Left lung (tissue), 10 donors: ENCODE data around the gene SPEG. TPM values are rescaled to one million over a fixed set of nuclear protein-coding genes. Genes with fewer than 3 reads are reported as not detected.

Experiments
- ATAC-seq: fragments of 200-7000 bp; cut with Tn5 transposase; one replicate; pipeline ENCODE4 v1.9.1; 2020; ENCODE audit warnings: moderate library complexity
- DNase-seq, 4 donors: peaks; one replicate each; pipeline ENCODE4 v3.0.0-alpha.2; 2013 to 2020
- H3K27ac ChIP-seq, 2 donors: fragments of 200-600 bp; sonication (generic) in 1 of 2; one replicate each; pipeline versions ENCODE4 v1.5.0 to v1.8.0; 2020 to 2021
- H3K27me3 ChIP-seq, 2 donors: fragments of 200-600 bp; sonication (generic) in 1 of 2; one replicate each; pipeline versions ENCODE4 v1.5.0 to v1.8.0; 2020 to 2021
- H3K36me3 ChIP-seq, 2 donors: fragments of 200-600 bp; sonication (generic) in 1 of 2; one replicate each; pipeline versions ENCODE4 v1.5.0 to v1.8.0; 2020 to 2021
- H3K4me1 ChIP-seq, 2 donors: fragments of 200-600 bp; one replicate each; pipeline ENCODE4 v1.8.0; 2021
- H3K4me3 ChIP-seq, 2 donors: fragments of 200-600 bp; sonication (generic) in 1 of 2; one replicate each; pipeline versions ENCODE4 v1.5.0 to v1.8.0; 2020 to 2021; ENCODE audit warnings: mild to moderate bottlenecking in 1 of 2
- H3K9me3 ChIP-seq, 2 donors: fragments of 200-600 bp; sonication (generic) in 1 of 2; one replicate each; pipeline versions ENCODE4 v1.5.0 to v1.8.0; 2020 to 2021
- intact Hi-C, 2 donors: fragments of 100-400 bp; cut with DNase I; formaldehyde crosslinking; loops; one replicate each; pipeline versions ENCODE4 v1.11.2 to v1.14.2; 2022
- polyA plus RNA-seq, 6 donors: library from polyadenylated mRNA; unstranded; fragments of 120-200 nt; gene quantifications; one replicate each; pipeline ENCODE4 v1.2.1, GENCODE V29; 2013; ENCODE audit not compliant: insufficient read length in 6 of 6
- total RNA-seq, 2 donors: library from RNA; stranded (reverse); fragmentation: NEBNext Ultra II Directional; extraction: Animal tissue kit (Norgen Biotek cat#: 25700); gene quantifications; one replicate each; pipeline ENCODE4 v1.2.1, GENCODE V29; 2021
- TF ChIP-seq, protein P1 (sequence below), 2 donors: fragments of 200-600 bp; sonication (generic) in 1 of 2; IDR thresholded peaks; one replicate each; pipeline versions ENCODE4 v1.5.0 to v1.8.0; 2021; ENCODE audit warnings: antibody characterized with exemption in 2 of 2
- donor health status: DM: no; HTN: yes; CAD: no.
- donor health status: DM: no; HTN: no; CAD: no.

The SPEG gene
- total and polyA plus RNA-seq, 8 donors, result 7.3 to 34.2 (median 25.1) TPM

DNA sequence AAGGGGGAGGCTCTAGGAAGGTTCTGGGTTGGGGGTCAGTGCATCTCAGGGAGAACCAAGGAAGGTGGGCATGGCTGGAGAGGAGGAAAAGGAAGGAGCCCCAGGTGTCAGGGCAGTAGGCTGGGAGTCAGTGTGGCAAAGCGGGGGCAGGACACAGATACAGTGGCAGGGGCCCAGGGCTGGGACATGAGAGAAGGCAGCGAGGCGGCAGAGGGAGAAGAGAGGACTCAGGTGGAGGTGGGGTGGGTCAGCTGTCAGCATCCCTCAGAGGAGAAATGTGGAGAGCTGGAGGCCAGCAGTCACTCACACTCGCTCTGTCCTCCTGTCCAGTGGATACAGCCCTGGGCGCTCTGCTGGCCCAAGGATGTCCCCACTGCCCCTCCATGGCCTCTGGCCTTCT, 58.4 kb downstream of the SPEG start:
- DNase-seq (peak in 1 of 4 donors; percentile 51), ATAC-seq (no peak)
- Histone ChIP-seq H3K27ac (no peak overlapping the region), H3K9me3 (no peaks in the 10 kb centered on the region), H3K4me3 (no peak overlapping the region), H3K36me3 (no peaks in the 10 kb centered on the region), H3K4me1 (peaks cover 11 to 15% of the 10 kb centered on the region in 2 donors), H3K27me3 (peaks cover 23 to 96% of the 10 kb centered on the region in 2 donors)
- intact Hi-C loops, result no loop called here
- TF ChIP-seq, protein P1, sequence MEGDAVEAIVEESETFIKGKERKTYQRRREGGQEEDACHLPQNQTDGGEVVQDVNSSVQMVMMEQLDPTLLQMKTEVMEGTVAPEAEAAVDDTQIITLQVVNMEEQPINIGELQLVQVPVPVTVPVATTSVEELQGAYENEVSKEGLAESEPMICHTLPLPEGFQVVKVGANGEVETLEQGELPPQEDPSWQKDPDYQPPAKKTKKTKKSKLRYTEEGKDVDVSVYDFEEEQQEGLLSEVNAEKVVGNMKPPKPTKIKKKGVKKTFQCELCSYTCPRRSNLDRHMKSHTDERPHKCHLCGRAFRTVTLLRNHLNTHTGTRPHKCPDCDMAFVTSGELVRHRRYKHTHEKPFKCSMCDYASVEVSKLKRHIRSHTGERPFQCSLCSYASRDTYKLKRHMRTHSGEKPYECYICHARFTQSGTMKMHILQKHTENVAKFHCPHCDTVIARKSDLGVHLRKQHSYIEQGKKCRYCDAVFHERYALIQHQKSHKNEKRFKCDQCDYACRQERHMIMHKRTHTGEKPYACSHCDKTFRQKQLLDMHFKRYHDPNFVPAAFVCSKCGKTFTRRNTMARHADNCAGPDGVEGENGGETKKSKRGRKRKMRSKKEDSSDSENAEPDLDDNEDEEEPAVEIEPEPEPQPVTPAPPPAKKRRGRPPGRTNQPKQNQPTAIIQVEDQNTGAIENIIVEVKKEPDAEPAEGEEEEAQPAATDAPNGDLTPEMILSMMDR (IDR thresholded peaks at IDR 0.05), result no peak

DNA sequence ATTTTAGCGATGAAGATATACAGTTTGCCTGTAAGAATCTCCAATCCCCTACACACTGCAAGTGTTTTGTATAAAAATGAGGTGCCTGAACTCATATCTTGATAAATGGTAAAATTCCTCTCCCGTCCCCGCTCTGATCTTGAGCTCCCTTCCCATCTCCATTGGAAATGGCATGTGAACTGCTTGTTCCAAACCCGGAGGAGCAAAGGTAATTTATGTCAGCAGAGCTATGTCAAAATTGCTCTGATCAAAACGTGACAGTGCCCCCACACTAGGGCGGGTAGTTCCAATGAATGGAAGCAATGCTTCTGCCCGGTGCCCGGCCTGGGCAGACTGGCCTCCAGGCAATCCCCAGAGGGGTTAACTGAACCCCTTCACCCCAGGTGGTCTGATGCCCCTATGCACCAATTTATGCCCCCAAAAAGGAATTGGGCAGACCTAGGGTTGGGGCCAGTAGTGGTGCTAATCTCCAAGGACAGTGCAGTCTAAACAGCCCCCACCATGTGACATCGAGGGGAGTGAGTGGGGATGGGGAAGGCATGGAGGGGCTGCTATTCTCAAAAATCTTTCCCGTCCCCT, 60.4 kb downstream of the SPEG start:
- no peaks in the 10 kb centered on the region for H3K9me3 ChIP-seq
- no peak overlapping the region for H3K27ac ChIP-seq
- H3K4me1 ChIP-seq, result peaks cover 11 to 26% of the 10 kb centered on the region in 2 donors
- H3K4me3 ChIP-seq, result no peak overlapping the region
- intact Hi-C loops, result no loop called here
- ATAC-seq (no peak), DNase-seq (no peak)
- no peaks in the 10 kb centered on the region for H3K36me3 ChIP-seq
- peaks cover 23 to 76% of the 10 kb centered on the region in 2 donors for H3K27me3 ChIP-seq
- TF ChIP-seq, protein P1 (IDR thresholded peaks at IDR 0.05), result no peak

DNA sequence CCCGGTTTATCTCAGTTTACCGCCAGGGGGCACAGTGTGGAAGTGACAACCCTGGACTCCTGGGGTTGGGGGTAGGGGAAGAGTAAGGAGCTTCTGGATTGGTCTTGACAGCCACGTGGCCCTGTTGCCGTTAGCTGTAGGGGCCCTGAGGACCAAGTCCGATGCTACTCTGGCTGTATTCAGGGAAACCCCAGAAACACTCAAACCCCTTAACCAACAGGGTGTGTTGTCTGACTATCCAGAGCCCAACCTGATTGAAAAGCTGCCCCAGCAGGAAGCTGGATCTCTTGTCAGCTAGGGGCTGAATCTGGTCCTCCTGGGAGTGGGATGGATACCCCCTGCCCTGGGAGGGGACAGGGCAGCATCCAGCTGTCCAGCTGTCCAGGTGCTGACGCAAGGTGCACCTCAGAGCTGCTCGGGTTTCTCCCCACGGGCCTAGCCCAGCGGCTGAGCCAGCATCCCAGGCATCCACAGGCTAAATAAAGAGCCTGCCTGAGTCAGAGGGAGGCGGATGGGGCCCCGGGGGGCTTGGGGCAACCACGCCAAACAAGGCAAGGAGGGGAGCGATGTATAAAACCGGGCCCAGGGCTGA, 61.0 kb downstream of the SPEG start:
- intact Hi-C loops, result no loop called here
- H3K4me3 ChIP-seq, result no peak overlapping the region
- H3K27me3 ChIP-seq, result peaks cover 23 to 71% of the 10 kb centered on the region in 2 donors
- H3K4me1 ChIP-seq, result peaks cover 11 to 30% of the 10 kb centered on the region in 2 donors
- no peaks in the 10 kb centered on the region for H3K36me3 ChIP-seq
- TF ChIP-seq, protein P1 (IDR thresholded peaks at IDR 0.05), result peak; percentile 45 to 49
- DNase-seq (peak in 1 of 4 donors; percentile 69), ATAC-seq (no peak)
- H3K27ac ChIP-seq, result no peak overlapping the region
- H3K9me3 ChIP-seq, result no peaks in the 10 kb centered on the region

DNA sequence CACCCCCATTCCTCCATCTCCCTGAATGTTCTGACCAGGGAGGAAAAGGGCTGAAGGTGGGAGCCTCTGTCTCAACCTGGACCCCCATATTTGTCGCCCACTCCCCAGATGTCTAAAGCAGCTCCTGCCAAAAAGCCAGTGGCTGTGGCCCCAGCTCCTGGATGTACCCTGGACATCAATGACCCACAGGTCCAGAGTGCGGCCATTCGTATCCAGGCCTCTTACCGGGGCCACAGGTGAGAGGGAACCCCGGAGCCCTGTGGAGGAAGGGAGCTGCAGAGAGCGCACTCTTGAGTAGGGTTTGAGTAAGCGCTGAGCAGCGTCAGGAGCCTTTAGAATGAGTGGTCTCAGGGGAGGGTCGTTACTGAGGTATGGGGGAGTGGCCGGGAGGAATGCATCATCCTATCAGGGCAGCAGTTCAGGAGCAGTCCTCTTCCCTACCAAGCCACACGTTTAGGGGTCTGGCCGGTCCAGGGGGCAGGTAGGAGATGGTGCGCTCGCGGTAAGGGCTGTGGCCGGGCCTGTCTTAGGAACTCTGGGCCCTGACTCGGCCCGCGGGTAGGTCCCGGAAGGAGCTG, 61.7 kb downstream of the SPEG start:
- Histone ChIP-seq H3K9me3 (no peaks in the 10 kb centered on the region), H3K36me3 (peaks cover 0 to 3% of the 10 kb centered on the region in 2 donors), H3K4me1 (peaks cover 11 to 30% of the 10 kb centered on the region in 2 donors), H3K4me3 (no peak overlapping the region), H3K27ac (no peak overlapping the region), H3K27me3 (peaks cover 23 to 65% of the 10 kb centered on the region in 2 donors)
- DNase-seq (no peak), ATAC-seq (no peak)
- TF ChIP-seq, protein P1 (IDR thresholded peaks at IDR 0.05), result no peak
- intact Hi-C loops, result no loop called here

DNA sequence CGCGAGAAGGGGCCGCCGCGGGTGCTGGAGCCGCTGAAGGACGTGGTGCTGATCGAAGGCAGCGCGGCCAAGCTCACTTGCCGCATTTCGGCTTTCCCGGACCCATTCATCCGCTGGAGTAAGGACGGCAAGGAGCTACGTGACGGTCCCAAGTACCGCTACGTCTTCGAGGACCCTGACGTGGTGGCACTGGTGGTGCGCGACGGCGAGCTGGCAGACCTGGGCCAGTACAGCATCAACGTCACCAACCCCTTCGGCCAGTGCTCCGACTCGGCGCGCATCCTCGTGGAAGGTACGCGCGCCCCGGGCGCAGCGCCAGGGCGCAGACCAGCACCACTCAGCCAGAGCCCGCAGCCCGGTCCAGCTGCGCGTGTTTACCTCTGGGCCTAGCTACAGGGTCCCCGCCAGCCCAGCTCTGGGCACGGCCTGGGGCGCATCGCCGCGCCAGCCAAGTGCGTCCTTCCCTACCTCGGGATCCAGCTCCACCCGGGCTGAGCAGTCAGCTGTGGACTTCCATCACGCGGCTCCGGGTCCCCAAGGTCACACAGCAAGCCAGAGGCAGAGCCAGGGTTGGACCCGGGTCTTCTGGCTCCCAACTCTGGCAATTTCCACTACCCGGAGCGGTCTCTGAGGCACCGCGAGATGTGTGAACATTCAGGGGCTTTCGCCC, 62.3 kb downstream of the SPEG start:
- Histone ChIP-seq H3K27ac (no peak overlapping the region), H3K9me3 (no peaks in the 10 kb centered on the region), H3K27me3 (peaks cover 23 to 59% of the 10 kb centered on the region in 2 donors), H3K4me3 (peak overlapping the region; percentile 74 to 79), H3K36me3 (peaks cover 0 to 9% of the 10 kb centered on the region in 2 donors), H3K4me1 (peaks cover 11 to 30% of the 10 kb centered on the region in 2 donors)
- ATAC-seq (no peak), DNase-seq (peak in 1 of 4 donors; percentile 55)
- intact Hi-C loops, result no loop called here
- TF ChIP-seq, protein P1 (IDR thresholded peaks at IDR 0.05), result no peak
